DMS153 (cell line): ENCODE results near the gene MARS2.
"Not testable (repeated sequence)": the region's sequence is repeated elsewhere in the genome, so short reads cannot be mapped to it uniquely, and the experiment has no call there.

Experiments
- DNase-seq: peaks from one replicate; lab custom pipeline; 2025; lab: John Stamatoyannopoulos, UW

Gene MARS2

GRCh38 chr2:197706839-197707207 is 1.7 kb downstream of the MARS2 start:
- no peak for DNase-seq

GRCh38 chr2:197707316-197708213 is 2.4 kb downstream of the MARS2 start:
- DNase-seq: no peak

GRCh38 chr2:197708331-197708730 is 3.2 kb downstream of the MARS2 start:
- no peak for DNase-seq

GRCh38 chr2:197709140-197709539 is 4.0 kb downstream of the MARS2 start:
- DNase-seq: not testable (repeated sequence)

GRCh38 chr2:197710424-197711042 is 5.4 kb downstream of the MARS2 start:
- no peak for DNase-seq

- no peak for DNase-seq
Observed at GRCh38 chr2:197711578-197711977, 6.4 kb downstream of the MARS2 start.

GRCh38 chr2:197713271-197713670 is 8.1 kb downstream of the MARS2 start:
- no peak for DNase-seq

- DNase-seq: no peak
Observed at GRCh38 chr2:197717863-197718262, 12.7 kb downstream of the MARS2 start.

- DNase-seq: no peak
Observed at GRCh38 chr2:197727011-197727410, 21.8 kb downstream of the MARS2 start.

- DNase-seq: not testable (repeated sequence)
Observed at GRCh38 chr2:197728555-197729544, 23.7 kb downstream of the MARS2 start.

- no peak for DNase-seq
Observed at GRCh38 chr2:197740200-197740599, 35.0 kb downstream of the MARS2 start.
